GM18505 (cell line): Measurements from ENCODE around the gene HOXD4.

ENCODE experiments used
- ATAC-seq: cut with Tn5 transposase; IDR thresholded peaks from one replicate; pipeline ENCODE4 v1.9.1; 2021; ENCODE audit not compliant: unreplicated experiment
- POLR2A ChIP-seq: IDR thresholded peaks from 4 replicates; pipeline ENCODE4 v1.6.1; 2011; ENCODE audit warnings: borderline replicate concordance; ENCODE audit not compliant: insufficient read depth, insufficient read length; ENCODE audit errors: extremely low read depth

The HOXD4 gene

DNA sequence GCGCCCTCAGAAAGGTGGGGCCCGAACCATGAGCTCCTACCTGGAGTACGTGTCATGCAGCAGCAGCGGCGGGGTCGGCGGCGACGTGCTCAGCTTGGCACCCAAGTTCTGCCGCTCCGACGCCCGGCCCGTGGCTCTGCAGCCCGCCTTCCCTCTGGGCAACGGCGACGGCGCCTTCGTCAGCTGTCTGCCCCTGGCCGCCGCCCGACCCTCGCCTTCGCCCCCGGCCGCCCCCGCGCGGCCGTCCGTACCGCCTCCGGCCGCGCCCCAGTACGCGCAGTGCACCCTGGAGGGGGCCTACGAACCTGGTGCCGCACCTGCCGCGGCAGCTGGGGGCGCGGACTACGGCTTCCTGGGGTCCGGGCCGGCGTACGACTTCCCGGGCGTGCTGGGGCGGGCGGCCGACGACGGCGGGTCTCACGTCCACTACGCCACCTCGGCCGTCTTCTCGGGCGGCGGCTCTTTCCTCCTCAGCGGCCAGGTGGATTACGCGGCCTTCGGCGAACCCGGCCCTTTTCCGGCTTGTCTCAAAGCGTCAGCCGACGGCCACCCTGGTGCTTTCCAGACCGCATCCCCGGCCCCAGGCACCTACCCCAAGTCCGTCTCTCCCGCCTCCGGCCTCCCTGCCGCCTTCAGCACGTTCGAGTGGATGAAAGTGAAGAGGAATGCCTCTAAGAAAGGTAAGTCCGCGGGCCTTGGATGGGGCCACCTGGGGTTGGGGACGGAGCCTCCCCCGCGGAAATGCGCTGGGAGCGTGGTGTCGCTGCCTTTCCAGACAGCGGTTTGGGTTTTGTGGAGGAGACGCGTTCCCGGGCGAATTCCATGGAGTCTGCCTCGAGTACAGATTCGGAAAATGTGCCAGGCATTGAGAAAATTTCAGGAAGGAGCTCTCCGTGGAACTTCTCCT, 37.7 kb downstream of the HOXD4 start:
- no peak for ATAC-seq
- no peak for TF ChIP-seq POLR2A

DNA sequence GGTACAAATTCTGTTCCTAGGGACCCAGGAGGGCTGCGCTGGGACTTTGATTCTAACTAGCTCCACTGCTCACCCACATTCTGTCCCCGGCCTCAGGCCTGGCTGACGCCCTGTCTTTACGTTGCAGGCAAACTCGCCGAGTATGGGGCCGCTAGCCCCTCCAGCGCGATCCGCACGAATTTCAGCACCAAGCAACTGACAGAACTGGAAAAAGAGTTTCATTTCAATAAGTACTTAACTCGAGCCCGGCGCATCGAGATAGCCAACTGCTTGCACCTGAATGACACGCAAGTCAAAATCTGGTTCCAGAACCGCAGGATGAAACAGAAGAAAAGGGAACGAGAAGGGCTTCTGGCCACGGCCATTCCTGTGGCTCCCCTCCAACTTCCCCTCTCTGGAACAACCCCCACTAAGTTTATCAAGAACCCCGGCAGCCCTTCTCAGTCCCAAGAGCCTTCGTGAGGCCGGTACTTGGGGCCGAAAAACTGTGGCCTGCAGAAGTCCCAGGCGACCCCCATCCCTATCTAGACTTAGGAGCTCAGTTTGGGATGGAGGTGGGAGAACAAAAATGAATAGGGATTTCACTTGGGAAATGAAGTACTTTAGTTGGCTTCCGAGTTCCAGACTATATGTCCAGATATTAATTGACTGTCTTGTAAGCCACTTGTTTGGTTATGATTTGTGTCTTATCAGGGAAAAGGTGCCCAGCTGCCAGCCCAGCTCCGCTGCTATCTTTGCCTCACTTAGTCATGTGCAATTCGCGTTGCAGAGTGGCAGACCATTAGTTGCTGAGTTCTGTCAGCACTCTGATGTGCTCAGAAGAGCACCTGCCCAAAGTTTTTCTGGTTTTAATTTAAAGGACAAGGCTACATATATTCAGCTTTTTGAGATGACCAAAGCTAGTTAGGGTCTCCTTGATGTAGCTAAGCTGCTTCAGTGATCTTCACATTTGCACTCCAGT, 38.6 kb downstream of the HOXD4 start:
- ATAC-seq = no peak
- no peak for TF ChIP-seq POLR2A

DNA sequence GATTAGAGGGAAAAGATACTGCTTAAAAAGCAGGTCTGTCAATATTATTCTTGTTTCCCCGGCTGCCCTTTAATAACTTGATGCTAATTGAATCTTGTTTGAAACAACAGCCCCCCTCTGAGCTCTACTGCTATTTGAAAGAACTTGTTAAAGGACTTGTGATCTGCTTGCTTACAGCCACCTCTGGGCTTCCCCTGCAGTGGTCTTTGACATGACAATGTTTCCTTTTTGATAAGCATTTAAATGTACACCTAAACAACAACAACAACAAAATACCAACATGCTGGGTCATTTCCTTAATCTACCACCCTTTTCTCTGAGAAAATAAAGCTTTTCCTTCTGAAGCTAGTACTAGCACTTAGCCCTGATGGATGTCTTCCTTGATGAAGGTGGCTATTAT, 41.0 kb downstream of the HOXD4 start:
- TF ChIP-seq POLR2A = no peak
- no peak for ATAC-seq

DNA sequence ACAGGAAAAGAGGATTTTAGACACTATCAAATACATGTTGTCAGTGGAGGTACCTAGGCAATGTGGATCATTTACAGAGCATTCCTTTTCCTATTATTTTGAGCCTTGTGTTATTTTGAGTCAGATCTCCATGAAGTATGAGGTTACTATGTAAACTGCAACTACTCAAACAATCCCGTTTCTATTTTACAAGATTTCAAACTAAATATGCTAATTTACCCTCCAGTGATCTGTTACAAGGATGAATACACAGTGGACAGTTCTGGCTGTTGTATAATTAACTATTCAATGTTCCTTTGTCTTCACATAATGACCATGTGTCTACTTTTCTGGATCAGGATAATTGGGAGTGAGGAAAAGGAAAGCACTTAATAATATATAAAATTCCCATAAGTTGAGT, 41.7 kb downstream of the HOXD4 start:
- no peak for ATAC-seq
- TF ChIP-seq POLR2A = no peak

DNA sequence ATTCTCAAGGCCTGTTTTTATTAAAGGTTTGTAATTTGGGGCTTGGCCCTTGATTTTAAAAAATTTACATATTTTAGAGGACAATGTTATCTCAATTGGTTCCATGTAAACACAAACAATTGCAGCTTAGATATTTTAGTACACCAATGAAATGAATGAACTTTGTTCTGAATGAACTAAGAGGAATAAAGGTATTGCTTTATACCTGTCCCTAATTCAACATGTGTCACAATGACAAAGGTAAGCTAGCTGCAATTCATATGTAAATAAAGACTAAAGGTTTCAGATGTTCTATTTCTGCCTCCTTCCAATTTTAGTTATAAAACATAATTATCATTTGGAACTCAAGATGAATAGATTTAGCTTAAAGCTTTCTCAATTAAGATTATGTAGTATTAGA, 48.6 kb downstream of the HOXD4 start:
- TF ChIP-seq POLR2A = no peak
- ATAC-seq = no peak

DNA sequence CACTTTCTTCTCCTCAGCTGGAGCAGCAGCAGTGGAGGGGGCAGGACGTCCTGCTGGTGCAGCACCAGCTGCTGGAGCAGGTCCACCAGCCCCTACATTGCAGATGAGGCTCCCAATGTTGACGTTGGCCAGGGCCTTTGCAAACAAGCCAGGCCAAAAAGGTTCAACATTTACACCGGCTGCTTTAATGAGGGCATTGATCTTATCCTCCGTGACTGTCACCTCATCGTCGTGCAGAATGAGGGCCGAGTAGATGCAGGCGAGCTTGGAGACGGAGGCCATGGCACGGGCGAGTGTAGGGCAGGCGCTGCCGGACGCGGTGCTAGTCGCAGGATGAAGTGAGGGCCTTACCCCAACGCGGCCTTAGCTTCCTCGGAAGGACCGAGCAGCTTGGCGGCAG, 49.6 kb downstream of the HOXD4 start:
- no peak for ATAC-seq
- TF ChIP-seq POLR2A = no peak

DNA sequence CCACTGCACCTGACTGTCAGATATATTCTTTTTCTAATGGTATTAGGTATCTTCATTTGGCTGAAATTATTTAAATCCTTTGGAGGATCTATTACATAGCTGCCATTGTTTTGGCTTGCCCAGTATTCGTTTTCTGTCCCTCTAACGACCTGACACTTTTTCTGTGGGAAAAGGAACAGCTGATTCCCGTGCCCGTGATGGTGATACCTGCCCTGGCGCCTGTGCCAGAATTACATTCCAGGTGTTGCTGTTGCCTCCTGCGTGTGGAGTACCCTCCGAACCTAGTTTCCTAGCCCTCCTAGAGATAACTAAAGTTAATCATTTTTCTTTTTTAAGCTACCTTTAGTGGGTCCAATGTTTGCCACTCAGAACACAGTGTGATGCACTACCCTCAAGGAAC, 51.1 kb downstream of the HOXD4 start:
- no peak for TF ChIP-seq POLR2A
- no peak for ATAC-seq
